Fibroblast of mammary gland (primary cell): ENCODE results near the gene PDRG1.
A peak's percentile ranks its signal among the peaks of the same experiment; 100 is the strongest.

Experiments
- DNase-seq: peaks from one replicate; pipeline ENCODE4 v3.0.0-alpha.2; 2010; ENCODE audit warnings: low read depth
- H3K4me3 ChIP-seq: 2 replicates; pipeline ENCODE4 v1.5.1; 2011; ENCODE audit warnings: low read depth, mild to moderate bottlenecking, low read length, moderate library complexity; ENCODE audit not compliant: control insufficient read depth
- CTCF ChIP-seq: conservative IDR thresholded peaks from 2 replicates; pipeline ENCODE4 v1.5.1; 2011; ENCODE audit warnings: low read depth, low read length, inconsistent platforms; ENCODE audit not compliant: control insufficient read depth, insufficient read depth

Gene PDRG1

GRCh38 chr20:31951530-31952453, at the start of gene PDRG1:
Gene PDRG1, minus strand, starts transcription at chr20:31952046. Its CDS starts 85 bp downstream, at chr20:31951961.
- peak; percentile 75 for TF ChIP-seq CTCF
- peak within 1 kb of the TSS; percentile 86 for H3K4me3 ChIP-seq
- DNase-seq = peak; percentile 91

GRCh38 chr20:31998246-31998645, 46.4 kb upstream of the PDRG1 start:
- no peak for TF ChIP-seq CTCF
- H3K4me3 ChIP-seq = no peak overlapping the region
- DNase-seq = no peak

GRCh38 chr20:31996996-31997395, 45.1 kb upstream of the PDRG1 start:
- TF ChIP-seq CTCF = no peak
- DNase-seq = no peak
- no peak overlapping the region for H3K4me3 ChIP-seq

- no peak for DNase-seq
- H3K4me3 ChIP-seq = no peak overlapping the region
- no peak for TF ChIP-seq CTCF
Observed at GRCh38 chr20:31992086-31992485, 40.2 kb upstream of the PDRG1 start.

GRCh38 chr20:31991339-31991705, 39.5 kb upstream of the PDRG1 start:
- no peak for DNase-seq
- H3K4me3 ChIP-seq = no peak overlapping the region
- no peak for TF ChIP-seq CTCF

- TF ChIP-seq CTCF = no peak
- no peak overlapping the region for H3K4me3 ChIP-seq
- DNase-seq = no peak
Observed at GRCh38 chr20:31990641-31991338, 38.9 kb upstream of the PDRG1 start.
